Measurements from ENCODE around the gene RAC3. TPM values are rescaled to one million over a fixed set of nuclear protein-coding genes. Genes with fewer than 3 reads are reported as not detected.

RAC3 gene
- total and polyA plus RNA-seq, 7 donors = 0.60 to 11.8 (median 2.8) TPM

- DNase-seq = peak; percentile 93
- 1% methylated on average over 94 of the region's 94 CpGs for WGBS, 2 donors
- intact Hi-C loops (cut with DNase I) = loop anchor here (1.0 kb wide), 1 partner anchor 124 kb away; no protein-coding TSS in a partner anchor
These were observed 792 bp upstream of the RAC3 start for GRCh38 chr17:82030470-82031302.

GRCh38 chr17:82031885-82032627, 578 bp downstream of the RAC3 start:
- no peak for DNase-seq
- intact Hi-C loops (cut with DNase I) = no loop called here

More at GRCh38 chr17:82030470-82031302, 792 bp upstream of the RAC3 start:
- TF ChIP-seq EP300 (IDR thresholded peaks at IDR 0.05) (no peak), POLR2AphosphoS5 (IDR thresholded peaks at IDR 0.05) (no peak), CTCF (IDR thresholded peaks at IDR 0.05) (peak; percentile 91 to 96 (median 94)), POLR2A (IDR thresholded peaks at IDR 0.05) (no peak)
- Histone ChIP-seq H3K27me3 (peaks cover 6 to 21% (median 18%) of the 10 kb centered on the region in 3 donors), H3K9me3 (no peaks in the 10 kb centered on the region), H3K36me3 (no peaks in the 10 kb centered on the region), H3K4me1 (peaks cover 0 to 25% (median 23%) of the 10 kb centered on the region in 4 donors), H3K27ac (peak overlapping the region; percentile 18 to 61 (median 59)), H3K4me3 (peak overlapping the region; percentile 23 to 58 (median 42))

GRCh38 chr17:82033359-82034085, 2.0 kb downstream of the RAC3 start:
- TF ChIP-seq CTCF (IDR thresholded peaks at IDR 0.05) (no peak), POLR2AphosphoS5 (IDR thresholded peaks at IDR 0.05) (no peak), EP300 (IDR thresholded peaks at IDR 0.05) (no peak), POLR2A (IDR thresholded peaks at IDR 0.05) (no peak)
- no peak overlapping the region for H3K4me3 ChIP-seq
- WGBS, 2 donors = 93 to 95% methylated on average over 38 of the region's 38 CpGs
- H3K27me3 ChIP-seq = peaks cover 6 to 21% (median 18%) of the 10 kb centered on the region in 3 donors
- no peak for DNase-seq
- no peak overlapping the region for H3K27ac ChIP-seq
- intact Hi-C loops (cut with DNase I) = no loop called here
- no peaks in the 10 kb centered on the region for H3K36me3 ChIP-seq
- H3K9me3 ChIP-seq = no peaks in the 10 kb centered on the region
- H3K4me1 ChIP-seq = peaks cover 3 to 44% (median 39%) of the 10 kb centered on the region in 4 donors

More at GRCh38 chr17:82031885-82032627, 578 bp downstream of the RAC3 start:
- Histone ChIP-seq H3K4me3 (peak overlapping the region in 3 of 4 donors; percentile 35 to 58 (median 36)), H3K36me3 (no peaks in the 10 kb centered on the region), H3K27ac (no peak overlapping the region), H3K9me3 (no peaks in the 10 kb centered on the region), H3K4me1 (peaks cover 0 to 38% (median 36%) of the 10 kb centered on the region in 4 donors), H3K27me3 (peaks cover 6 to 21% (median 18%) of the 10 kb centered on the region in 3 donors)
- no peak for TF ChIP-seq EP300 (IDR thresholded peaks at IDR 0.05)
- WGBS, 2 donors = 10 to 12% methylated on average over 59 of the region's 59 CpGs

- Histone ChIP-seq H3K4me3 (no peak overlapping the region), H3K4me1 (peaks cover 3 to 44% (median 39%) of the 10 kb centered on the region in 4 donors), H3K27ac (no peak overlapping the region), H3K9me3 (no peaks in the 10 kb centered on the region), H3K36me3 (no peaks in the 10 kb centered on the region), H3K27me3 (peaks cover 6 to 21% (median 18%) of the 10 kb centered on the region in 3 donors)
- 89 to 92% methylated on average over 23 of the region's 23 CpGs for WGBS, 2 donors
- TF ChIP-seq CTCF (IDR thresholded peaks at IDR 0.05) (no peak), POLR2A (IDR thresholded peaks at IDR 0.05) (no peak), EP300 (IDR thresholded peaks at IDR 0.05) (no peak), POLR2AphosphoS5 (IDR thresholded peaks at IDR 0.05) (no peak)
- intact Hi-C loops (cut with DNase I) = no loop called here
- DNase-seq = no peak
These were observed 3.0 kb downstream of the RAC3 start for GRCh38 chr17:82034371-82035011.

All from sigmoid colon (tissue), 7 donors.